IMR-90 (cell line): ENCODE data around the gene DNMT3A. TPM values are rescaled to one million over a fixed set of nuclear protein-coding genes. Genes with fewer than 3 reads are reported as not detected.

ENCODE experiments used
- ATAC-seq: fragments of 200-7000 bp; cut with Tn5 transposase; 2 replicates; pipeline ENCODE4 v1.9.1; 2020; ENCODE audit warnings: low read depth, mild to moderate bottlenecking, moderate library complexity
- BruUV-seq: library from RNA; stranded (reverse); fragments of 400-500 nt; replicated peaks from 2 replicates; lab custom pipeline; 2021; lab: Mats Ljungman, UMichigan
- CTCF ChIA-PET: fragments of 300-600 bp; formaldehyde crosslinking; extraction: SDS; loops from one replicate; lab custom pipeline; 2021; ENCODE audit warnings: antibody characterized with exemption; lab: Yijun Ruan, JAX
- POLR2A ChIA-PET: fragments of 300-600 bp; sonication (Branson Sonifier 250); formaldehyde crosslinking; loops from one replicate; lab custom pipeline; 2022; ENCODE audit warnings: antibody characterized with exemption; ENCODE audit not compliant: unreplicated experiment; lab: Charles Lee
- DNase-seq: peaks from one replicate; pipeline ENCODE4 v3.0.0; 2013
- H2AFZ ChIP-seq: replicated peaks from 2 replicates; pipeline ENCODE3; 2013; ENCODE audit warnings: low read length, mild to moderate bottlenecking; ENCODE audit not compliant: poor library complexity
- H2AK5ac ChIP-seq: 2 replicates; pipeline ENCODE4 v1.6.1; 2013; ENCODE audit warnings: low read depth, low read length, inconsistent platforms
- H2AK9ac ChIP-seq: replicated peaks from 2 replicates; pipeline ENCODE3; 2013; ENCODE audit warnings: mild to moderate bottlenecking, low read depth, low read length, moderate library complexity; ENCODE audit not compliant: poor library complexity
- H2BK120ac ChIP-seq: 2 replicates; pipeline ENCODE4 v1.6.1; 2013; ENCODE audit warnings: low read depth, low read length, inconsistent platforms
- H2BK15ac ChIP-seq: 3 replicates; pipeline ENCODE4 v1.6.1; 2013; ENCODE audit warnings: low read depth, low read length, inconsistent platforms
- H2BK20ac ChIP-seq: 2 replicates; pipeline ENCODE4 v1.6.1; 2013; ENCODE audit warnings: low read depth, mild to moderate bottlenecking, inconsistent platforms, low read length, moderate library complexity
- H2BK5ac ChIP-seq: 2 replicates; pipeline ENCODE4 v1.6.1; 2013; ENCODE audit warnings: mild to moderate bottlenecking, low read depth, low read length, inconsistent platforms; ENCODE audit not compliant: poor library complexity, severe bottlenecking
- H3K14ac ChIP-seq: replicated peaks from 2 replicates; pipeline ENCODE4 v1.6.1; 2013; ENCODE audit warnings: low read depth, low read length, inconsistent platforms
- H3K18ac ChIP-seq: 2 replicates; pipeline ENCODE4 v1.6.1; 2013; ENCODE audit warnings: low read depth, low read length, control low read depth
- H3K23ac ChIP-seq: 2 replicates; pipeline ENCODE4 v1.6.1; 2013; ENCODE audit warnings: low read depth, low read length, inconsistent platforms
- H3K27ac ChIP-seq: 2 replicates; pipeline ENCODE4 v1.5.1; 2013; ENCODE audit warnings: mild to moderate bottlenecking, control low read depth, low read length; ENCODE audit not compliant: insufficient read depth
- H3K27me3 ChIP-seq: 2 replicates; pipeline ENCODE4 v1.6.1; 2013; ENCODE audit warnings: low read length; ENCODE audit not compliant: control insufficient read depth, insufficient read depth
- H3K36me3 ChIP-seq: 2 replicates; pipeline ENCODE4 v1.6.1; 2013; ENCODE audit warnings: low read length, mixed read lengths; ENCODE audit not compliant: control insufficient read depth, insufficient read depth
- H3K4ac ChIP-seq: 2 replicates; pipeline ENCODE4 v1.6.1; 2013; ENCODE audit warnings: low read depth, low read length, inconsistent platforms
- H3K4me1 ChIP-seq: 2 replicates; pipeline ENCODE4 v1.6.1; 2013; ENCODE audit warnings: low read length, mixed read lengths; ENCODE audit not compliant: control insufficient read depth, insufficient read depth
- H3K4me2 ChIP-seq: 2 replicates; pipeline ENCODE4 v1.6.1; 2013; ENCODE audit warnings: low read depth, mild to moderate bottlenecking, control low read depth, low read length, moderate library complexity
- H3K4me3 ChIP-seq: 2 replicates; pipeline ENCODE4 v1.5.1; 2013; ENCODE audit warnings: low read depth, mild to moderate bottlenecking, control low read depth, low read length, moderate library complexity; ENCODE audit not compliant: insufficient read depth
- H3K56ac ChIP-seq: 2 replicates; pipeline ENCODE4 v1.6.1; 2013; ENCODE audit warnings: low read length, inconsistent platforms; ENCODE audit not compliant: insufficient read depth; ENCODE audit errors: extremely low read depth
- H3K79me1 ChIP-seq, 2 experiments: 2 replicates each; pipeline ENCODE4 v1.6.1; 2013; ENCODE audit warnings: low read length in 2 of 2, inconsistent platforms in 1 of 2, low read depth in 1 of 2
- H3K9ac ChIP-seq: 2 replicates; pipeline ENCODE4 v1.6.1; 2013; ENCODE audit warnings: low read depth, low read length, control low read depth
- H3K9me1 ChIP-seq: 2 replicates; pipeline ENCODE4 v1.6.1; 2013; ENCODE audit warnings: low read length, inconsistent platforms; ENCODE audit not compliant: insufficient read depth
- H3K9me3 ChIP-seq: 2 replicates; pipeline ENCODE4 v1.6.1; 2013; ENCODE audit warnings: low read length; ENCODE audit not compliant: control insufficient read depth, insufficient read depth
- H4K20me1 ChIP-seq: 2 replicates; pipeline ENCODE4 v1.6.1; 2013; ENCODE audit warnings: low read length, inconsistent platforms; ENCODE audit not compliant: insufficient read depth
- H4K5ac ChIP-seq: 2 replicates; pipeline ENCODE4 v1.6.1; 2013; ENCODE audit warnings: mild to moderate bottlenecking, low read depth, low read length, control low read depth
- H4K8ac ChIP-seq, 2 experiments: 2 replicates each; pipeline ENCODE4 v1.6.1; 2013; ENCODE audit warnings: low read depth in 2 of 2, low read length in 2 of 2, control low read depth in 1 of 2, inconsistent platforms in 1 of 2
- H4K91ac ChIP-seq: 2 replicates; pipeline ENCODE4 v1.6.1; 2013; ENCODE audit warnings: low read depth, low read length, inconsistent platforms; ENCODE audit not compliant: insufficient read depth
- CHD1 ChIP-seq: IDR thresholded peaks from 2 replicates; pipeline ENCODE4 v1.6.1; 2012; ENCODE audit warnings: low read depth, low read length, improper control_type of control experiment
- ELK1 ChIP-seq: fragments of 150-350 bp; IDR thresholded peaks from 2 replicates; pipeline ENCODE4 v1.6.1; 2016; ENCODE audit warnings: low read depth, mild to moderate bottlenecking, low read length, moderate library complexity, borderline replicate concordance
- MAFK ChIP-seq: IDR thresholded peaks from 2 replicates; pipeline ENCODE4 v1.6.1; 2012; ENCODE audit warnings: low read depth, low read length, improper control_type of control experiment
- MAZ ChIP-seq: IDR thresholded peaks from 2 replicates; pipeline ENCODE4 v1.6.1; 2012; ENCODE audit warnings: low read depth, mild to moderate bottlenecking, low read length, improper control_type of control experiment, moderate library complexity, borderline replicate concordance
- POLR2A ChIP-seq: IDR thresholded peaks from 2 replicates; pipeline ENCODE4 v1.6.1; 2012; ENCODE audit warnings: mild to moderate bottlenecking, low read depth, low read length
- RCOR1 ChIP-seq: IDR thresholded peaks from 2 replicates; pipeline ENCODE4 v1.6.1; 2012; ENCODE audit warnings: mild to moderate bottlenecking, low read length, improper control_type of control experiment; ENCODE audit not compliant: insufficient replicate concordance
- SMC3 ChIP-seq: fragments of 150-350 bp; IDR thresholded peaks from 2 replicates; pipeline ENCODE4 v1.6.1; 2016; ENCODE audit warnings: low read depth, mild to moderate bottlenecking, antibody characterized with exemption, low read length, moderate library complexity
- USF2 ChIP-seq: fragments of 150-350 bp; IDR thresholded peaks from 2 replicates; pipeline ENCODE4 v1.6.1; 2017; ENCODE audit warnings: mild to moderate bottlenecking, antibody characterized with exemption, low read length, low read depth
- WGBS, 2 experiments: methylation state at CpG; one replicate each; pipeline versions ENCODE4 v1.1.5 to v1.1.7; 2013; ENCODE audit warnings: missing lambda C conversion rate in 2 of 2; ENCODE audit not compliant: insufficient read length in 1 of 2; ENCODE audit errors: extremely low coverage in 2 of 2; 5-methylcytosine and 5-hydroxymethylcytosine counted together
- dilution Hi-C: fragments of 300-500 bp; cut with HindIII; formaldehyde crosslinking; loops from one replicate; pipeline ENCODE4 v1.14.3; 2018; ENCODE audit warnings: low sequenced_read_pairs; ENCODE audit not compliant: unreplicated experiment
- in situ Hi-C: fragments of 300-500 bp; cut with MboI; formaldehyde crosslinking; loops from 3 replicates; pipeline ENCODE4 v1.14.3; 2019; ENCODE audit warnings: low sequenced_read_pairs, inconsistent platforms, mixed read lengths
- intact Hi-C: fragments of 100-400 bp; cut with micrococcal nuclease; formaldehyde crosslinking; loops from 2 replicates; pipeline ENCODE4 v1.10.0; 2022
- polyA plus RNA-seq, 3 experiments: library from polyadenylated mRNA; depleted of rRNA; stranded (reverse); fragments of >200 nt; gene quantifications; 2 replicates each; pipeline ENCODE4 v1.2.3, GENCODE V29; 2012; ENCODE audit warnings: low replicate concordance in 1 of 3
- total RNA-seq: library from RNA; depleted of rRNA; stranded (reverse); fragments of >200 nt; gene quantifications from 2 replicates; pipeline ENCODE4 v1.2.3, GENCODE V29; 2012

The DNMT3A gene
- total and polyA plus RNA-seq, 2 of the 4 experiments (the other 2 are of a cell fraction) = 4.4 to 9.7 TPM

- Histone ChIP-seq H3K9me1 (peaks cover 11% of the 10 kb centered on the region; the same call in 1 of the 2 replicates), H3K14ac (no peak overlapping the region), H3K18ac (no peak overlapping the region), H4K91ac (no peak overlapping the region), H2AFZ (peak overlapping the region; percentile 21), H3K9me3 (no peaks in the 10 kb centered on the region), H3K27me3 (no peaks in the 10 kb centered on the region), H2AK9ac (peak overlapping the region; percentile 3), H3K4me3 (no peak overlapping the region), H4K20me1 (no peaks in the 10 kb centered on the region), H2BK120ac (no peak overlapping the region), H3K27ac (no peak overlapping the region), H3K56ac (no peak overlapping the region), H4K8ac (no peak overlapping the region), H3K23ac (no peak overlapping the region), H2BK5ac (no peak overlapping the region), H2BK20ac (no peak overlapping the region), H3K36me3 (no peaks in the 10 kb centered on the region), H3K79me1 (no peaks in the 10 kb centered on the region), H3K4me1 (peaks cover 8% of the 10 kb centered on the region), H3K9ac (no peak overlapping the region), H3K4ac (no peak overlapping the region), H2AK5ac (no peak overlapping the region), H4K5ac (no peak overlapping the region), H2BK15ac (no peak overlapping the region), H3K4me2 (no peak overlapping the region)
- ChIA-PET POLR2A (no interaction called here), CTCF (no interaction called here)
- WGBS, 2 experiments = 84% methylated on average over 16 of the region's 20 CpGs; no CpG with 5 or more reads in 1 of the 2 experiments
- dilution Hi-C loops (no loop called here), in situ Hi-C loops (no loop called here), intact Hi-C loops (no loop called here)
- no peak for DNase-seq
- ATAC-seq = no peak
- BruUV-seq = no TSS peak
- TF ChIP-seq RCOR1 = no peak
- no peak for TF ChIP-seq MAFK
- TF ChIP-seq CHD1 = no peak
- TF ChIP-seq ELK1 = no peak
- no peak for TF ChIP-seq USF2
- TF ChIP-seq SMC3 = no peak
- TF ChIP-seq POLR2A = no peak
- no peak for TF ChIP-seq MAZ
Measured at GRCh38 chr2:25373269-25373981, 31.7 kb upstream of the DNMT3A start.
